Activated CD4-positive, alpha-beta T cell treated with anti-CD3 and anti-CD28 coated beads for 36 hours (primary cell): ENCODE results near the gene RECK. TPM values are rescaled to one million over a fixed set of nuclear protein-coding genes. Genes with fewer than 3 reads are reported as not detected.
"Not testable (repeated sequence)": the region's sequence is repeated elsewhere in the genome, so short reads cannot be mapped to it uniquely, and the experiment has no call there.

ENCODE experiments used
- ATAC-seq: fragments of 200-7000 bp; cut with Tn5 transposase; one replicate; pipeline ENCODE4 v1.10.0; 2021; ENCODE audit warnings: mild to moderate bottlenecking, moderate library complexity
- CTCF ChIA-PET: fragments of 350-600 bp; sonication (Branson Sonifier 250); formaldehyde crosslinking; loops from one replicate; lab custom pipeline; 2021; ENCODE audit warnings: antibody characterized with exemption; lab: Charles Lee
- POLR2A ChIA-PET: fragments of 350-600 bp; sonication (Branson Sonifier 250); formaldehyde crosslinking; loops from one replicate; lab custom pipeline; 2021; ENCODE audit warnings: antibody characterized with exemption, inconsistent platforms; lab: Charles Lee
- DNase-seq: peaks from one replicate; pipeline ENCODE4 v3.0.0-alpha.2; 2020
- H3K27ac Mint-ChIP-seq: one replicate; pipeline ENCODE4 v1.8.0; 2021; ENCODE audit warnings: mixed read lengths
- H3K27me3 Mint-ChIP-seq: one replicate; pipeline ENCODE4 v1.8.0; 2021; ENCODE audit warnings: mixed read lengths
- H3K36me3 Mint-ChIP-seq: one replicate; pipeline ENCODE4 v1.8.0; 2021; ENCODE audit warnings: low read depth, mixed read lengths
- H3K4me1 Mint-ChIP-seq: one replicate; pipeline ENCODE4 v1.8.0; 2021; ENCODE audit warnings: mixed read lengths
- H3K4me3 Mint-ChIP-seq: one replicate; pipeline ENCODE4 v1.8.0; 2021; ENCODE audit warnings: mild to moderate bottlenecking, moderate library complexity, mixed read lengths
- H3K9me3 Mint-ChIP-seq: one replicate; pipeline ENCODE4 v1.8.0; 2021; ENCODE audit warnings: low read depth, mixed read lengths
- intact Hi-C, 2 experiments: fragments of 100-400 bp; cut with DNase I in 1 of 2; cut with micrococcal nuclease in 1 of 2; formaldehyde crosslinking; loops; one replicate each; pipeline versions ENCODE4 v1.14.2 to v1.15.1; 2022 to 2024; cut with DNase I, micrococcal nuclease
- total RNA-seq, 2 experiments: library from RNA; stranded (reverse); gene quantifications; one replicate each; pipeline ENCODE4 v1.2.3, GENCODE V29; 2021

The RECK gene
- total RNA-seq, 2 experiments from 2014 or later, result 5.0 to 5.6 TPM

DNA sequence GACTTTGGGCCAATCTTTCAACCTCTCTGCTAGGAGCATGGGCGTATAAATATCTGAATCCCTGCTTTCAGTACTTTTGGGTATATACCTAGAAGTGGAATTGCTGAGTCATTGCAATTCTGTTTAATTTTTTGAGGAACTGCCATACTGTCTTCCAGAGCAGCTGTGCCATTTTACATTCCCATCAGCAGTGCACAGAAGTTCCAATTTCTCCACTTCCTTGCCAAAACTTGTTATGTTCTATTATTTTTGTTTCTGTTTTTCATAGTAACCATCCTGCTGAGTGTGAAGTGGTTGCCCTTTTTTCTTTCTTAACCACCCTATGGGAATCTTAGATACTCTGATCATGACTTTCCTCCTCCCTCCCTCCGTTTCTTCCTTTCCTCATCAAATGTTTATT is 121.4 kb downstream of the RECK start:
- Mint-ChIP-seq H3K27ac (no peak overlapping the region), H3K9me3 (no peaks in the 10 kb centered on the region), H3K36me3 (peaks cover 11% of the 10 kb centered on the region), H3K27me3 (no peaks in the 10 kb centered on the region), H3K4me1 (peaks cover 17% of the 10 kb centered on the region), H3K4me3 (no peak overlapping the region)
- intact Hi-C loops, result no loop called here
- DNase-seq (no peak), ATAC-seq (no peak)
- ChIA-PET POLR2A (no interaction called here), CTCF (interaction anchor here (15.4 kb wide), 1 partner anchor 55 kb away, joined by 246 read pairs; no protein-coding TSS in a partner anchor)

DNA sequence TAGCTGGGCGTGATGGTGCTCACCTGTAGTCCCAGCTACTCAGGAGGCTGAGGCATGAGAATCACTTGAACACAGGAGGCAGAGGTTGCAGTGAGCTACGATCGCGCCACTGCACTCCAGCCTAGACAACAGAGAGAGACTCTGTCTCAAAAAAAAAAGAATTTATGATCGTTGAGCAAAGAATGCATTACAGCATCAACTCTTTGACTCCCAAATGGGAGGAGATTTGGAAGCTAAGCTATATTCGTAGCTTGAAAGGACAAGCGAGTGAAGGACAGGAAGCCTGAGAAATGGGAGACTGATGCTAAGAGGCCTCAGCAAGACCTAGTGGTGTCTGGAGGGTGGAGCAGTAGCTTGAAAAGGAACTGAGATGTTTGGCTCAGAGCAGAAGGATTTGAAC is 122.2 kb downstream of the RECK start:
- H3K4me3 Mint-ChIP-seq, result no peak overlapping the region
- ChIA-PET POLR2A (no interaction called here), CTCF (interaction anchor here (15.4 kb wide), 1 partner anchor 56 kb away, joined by 246 read pairs; no protein-coding TSS in a partner anchor)
- ATAC-seq (no peak), DNase-seq (no peak)
- peaks cover 10% of the 10 kb centered on the region for H3K4me1 Mint-ChIP-seq
- H3K36me3 Mint-ChIP-seq, result peaks cover 11% of the 10 kb centered on the region
- intact Hi-C loops, result no loop called here
- no peaks in the 10 kb centered on the region for H3K9me3 Mint-ChIP-seq
- H3K27me3 Mint-ChIP-seq, result no peaks in the 10 kb centered on the region
- no peak overlapping the region for H3K27ac Mint-ChIP-seq

DNA sequence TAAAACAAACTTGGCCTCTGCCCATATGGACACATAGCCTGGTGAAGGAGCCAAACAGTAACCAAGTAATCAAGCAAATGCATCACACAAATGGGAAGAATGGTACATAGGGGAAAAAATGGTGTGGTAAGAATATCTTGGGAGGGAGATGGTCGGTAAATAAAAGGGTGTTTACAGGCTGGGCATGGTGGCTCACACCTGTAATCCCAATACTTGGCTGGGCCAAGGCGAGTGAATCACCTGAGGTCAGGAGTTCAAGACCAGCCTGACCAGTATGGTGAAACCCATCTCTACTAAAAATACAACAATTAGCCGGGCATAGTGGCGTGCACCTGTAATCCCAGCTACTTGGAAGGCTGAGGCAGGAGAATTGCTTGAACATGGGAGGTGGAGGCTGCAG is 122.8 kb downstream of the RECK start:
- H3K27me3 Mint-ChIP-seq, H3K4me3 Mint-ChIP-seq, POLR2A ChIA-PET, H3K4me1 Mint-ChIP-seq, H3K9me3 Mint-ChIP-seq, H3K36me3 Mint-ChIP-seq, H3K27ac Mint-ChIP-seq, DNase-seq, ATAC-seq, intact Hi-C loops: not testable (repeated sequence)
- CTCF ChIA-PET, result interaction anchor here (15.4 kb wide), 1 partner anchor 57 kb away, joined by 246 read pairs; no protein-coding TSS in a partner anchor

DNA sequence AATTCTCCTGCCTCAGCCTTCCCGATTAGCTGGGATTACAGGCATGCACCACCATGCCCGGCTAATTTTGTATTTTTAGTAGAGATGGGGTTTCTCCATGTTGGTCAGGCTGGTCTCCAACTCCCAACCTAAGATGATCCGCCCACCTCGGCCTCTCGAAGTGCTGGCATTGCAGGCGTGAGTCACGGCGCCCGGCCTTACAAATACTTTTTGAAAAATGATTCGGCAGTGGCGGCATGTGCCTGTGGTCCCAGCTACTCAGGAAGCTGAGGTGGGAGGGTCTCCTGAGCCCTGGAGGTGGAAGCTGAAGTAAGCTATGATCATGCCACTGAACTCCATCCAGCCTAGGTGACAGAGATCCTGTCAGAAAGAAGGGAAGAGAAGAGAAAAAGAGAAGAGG is 123.4 kb downstream of the RECK start:
- ATAC-seq, H3K9me3 Mint-ChIP-seq, DNase-seq, H3K4me3 Mint-ChIP-seq, intact Hi-C loops, H3K27me3 Mint-ChIP-seq, H3K27ac Mint-ChIP-seq, H3K4me1 Mint-ChIP-seq, H3K36me3 Mint-ChIP-seq, POLR2A ChIA-PET: not testable (repeated sequence)
- CTCF ChIA-PET, result interaction anchor here (15.4 kb wide), 1 partner anchor 57 kb away, joined by 246 read pairs; no protein-coding TSS in a partner anchor

DNA sequence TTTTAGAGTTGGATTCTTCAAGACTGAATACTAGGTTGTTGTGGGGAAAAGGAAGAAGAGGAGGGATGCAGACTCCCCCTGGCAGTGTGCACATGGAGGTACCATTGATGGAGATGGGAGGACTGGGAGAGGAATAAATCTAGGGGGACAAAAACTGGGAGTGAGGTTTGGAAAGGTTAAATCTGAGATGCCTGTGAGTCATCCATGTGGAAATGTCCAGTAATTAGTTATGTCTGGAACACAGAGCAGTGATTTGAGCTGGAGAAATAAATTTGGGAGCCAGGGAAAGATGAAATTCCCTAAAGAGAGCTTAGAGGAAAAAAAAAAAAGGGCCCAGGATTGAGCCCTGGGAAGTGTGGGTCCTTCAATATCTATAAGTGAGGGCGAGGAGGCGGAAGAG is 124.5 kb downstream of the RECK start:
- intact Hi-C loops, result no loop called here
- Mint-ChIP-seq H3K27me3 (no peaks in the 10 kb centered on the region), H3K4me1 (peaks cover 1% of the 10 kb centered on the region), H3K27ac (no peak overlapping the region), H3K36me3 (peaks cover 6% of the 10 kb centered on the region), H3K4me3 (no peak overlapping the region), H3K9me3 (no peaks in the 10 kb centered on the region)
- ChIA-PET CTCF (interaction anchor here (15.4 kb wide), 1 partner anchor 58 kb away, joined by 246 read pairs; no protein-coding TSS in a partner anchor), POLR2A (no interaction called here)
- ATAC-seq (no peak), DNase-seq (no peak)

DNA sequence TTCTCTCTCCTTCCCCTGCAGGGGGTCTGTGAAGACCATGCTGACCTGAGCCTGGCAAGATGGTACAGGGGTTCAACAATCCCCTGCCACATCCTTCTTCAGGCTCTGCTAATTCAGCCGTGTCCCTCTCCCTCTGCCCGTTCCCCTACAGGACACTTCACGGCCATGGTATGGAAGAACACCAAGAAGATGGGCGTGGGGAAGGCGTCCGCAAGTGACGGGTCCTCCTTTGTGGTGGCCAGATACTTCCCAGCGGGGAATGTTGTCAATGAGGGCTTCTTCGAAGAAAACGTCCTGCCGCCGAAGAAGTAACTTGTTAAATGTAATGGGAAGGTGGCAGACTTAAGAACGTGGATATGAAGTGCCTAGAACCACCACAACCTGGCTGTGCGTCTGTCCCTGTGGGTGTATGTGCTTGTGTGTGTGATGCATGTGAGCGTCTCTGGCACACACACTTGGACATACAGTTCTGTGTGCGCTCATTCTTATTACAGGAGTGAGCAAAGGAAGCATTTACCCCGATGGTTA is 125.6 kb downstream of the RECK start:
- intact Hi-C loops, result no loop called here
- DNase-seq (no peak), ATAC-seq (no peak)
- ChIA-PET CTCF (interaction anchor here (0.6 to 15.4 kb wide), 2 partner anchors 15 to 59 kb away, joined by 4 to 246 read pairs; no protein-coding TSS in a partner anchor), POLR2A (no interaction called here)
- no peaks in the 10 kb centered on the region for H3K9me3 Mint-ChIP-seq
- peaks cover 2% of the 10 kb centered on the region for H3K36me3 Mint-ChIP-seq
- H3K4me3 Mint-ChIP-seq, result no peak overlapping the region
- no peaks in the 10 kb centered on the region for H3K27me3 Mint-ChIP-seq
- H3K27ac Mint-ChIP-seq, result no peak overlapping the region
- H3K4me1 Mint-ChIP-seq, result peaks cover 6% of the 10 kb centered on the region

DNA sequence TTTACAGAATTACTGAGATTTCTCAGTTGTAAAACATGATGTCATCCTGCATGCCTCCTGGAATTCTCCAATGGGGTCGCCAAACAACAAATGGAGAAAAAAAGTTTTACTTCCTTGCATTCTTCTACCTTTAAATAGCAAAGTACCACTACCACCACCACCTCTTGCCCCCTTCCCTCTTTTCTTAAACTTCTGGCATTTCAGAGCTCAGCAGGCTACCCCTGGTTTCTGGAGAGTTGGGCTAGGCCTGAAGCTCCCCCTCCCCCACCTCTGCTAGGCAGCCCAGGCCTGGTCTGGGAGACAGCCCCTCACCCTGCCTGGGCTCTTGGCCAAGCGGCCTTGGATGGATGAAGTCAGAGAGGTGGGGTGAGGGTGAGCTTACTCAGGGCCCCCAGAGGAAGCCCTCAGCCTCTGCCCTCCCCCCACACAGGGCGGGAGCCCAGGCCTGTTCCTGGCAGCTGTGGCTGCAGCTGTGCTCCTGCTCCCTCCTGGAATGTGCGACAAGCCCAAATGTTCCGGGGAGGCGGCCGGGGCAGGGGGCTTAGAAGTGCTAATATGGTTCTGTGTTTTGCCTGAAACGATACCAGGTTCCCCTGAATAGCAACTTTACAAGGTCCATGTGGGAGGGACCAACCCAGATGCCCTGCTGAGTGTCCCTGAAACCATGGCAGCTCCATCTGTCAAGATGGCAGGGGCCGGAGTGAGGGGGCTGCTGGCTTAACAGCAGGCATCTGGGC is 126.5 kb downstream of the RECK start:
- Mint-ChIP-seq H3K4me3 (no peak overlapping the region), H3K27me3 (no peaks in the 10 kb centered on the region), H3K36me3 (peaks cover 2% of the 10 kb centered on the region), H3K27ac (no peak overlapping the region), H3K4me1 (peaks cover 6% of the 10 kb centered on the region), H3K9me3 (no peaks in the 10 kb centered on the region)
- ATAC-seq (no peak), DNase-seq (no peak)
- intact Hi-C loops, result no loop called here
- CTCF ChIA-PET, result interaction anchor here (1.1 to 15.4 kb wide), 8 partner anchors 26 to 209 kb away, joined by 3 to 246 read pairs (median 6); partner anchors contain the start of gene GLIPR2
- POLR2A ChIA-PET, result interaction anchor here (1.0 kb wide), 1 partner anchor 26 kb away, joined by 3 read pairs; the partner anchor contains the start of gene GLIPR2

DNA sequence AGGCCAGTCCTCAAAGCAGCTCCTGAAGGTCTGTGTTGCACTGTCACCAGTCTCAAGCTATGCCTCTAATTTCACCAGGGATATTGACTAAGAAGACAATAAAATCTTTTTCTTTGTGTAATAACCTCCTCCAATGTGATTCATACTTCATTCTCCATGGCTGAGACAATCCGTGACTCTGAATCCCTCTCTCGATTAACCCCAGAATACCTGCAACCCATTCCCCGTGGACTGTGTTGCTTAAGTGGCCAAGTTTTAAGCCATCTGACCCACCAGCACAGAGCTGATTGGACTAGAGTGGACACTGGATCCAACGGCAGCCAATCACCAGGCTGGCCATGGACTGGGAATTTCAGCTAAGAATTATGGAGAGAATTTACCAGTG is 127.1 kb downstream of the RECK start:
- no peak overlapping the region for H3K27ac Mint-ChIP-seq
- DNase-seq (no peak), ATAC-seq (no peak)
- H3K4me3 Mint-ChIP-seq, result no peak overlapping the region
- CTCF ChIA-PET, result interaction anchor here (0.6 to 15.4 kb wide), 10 partner anchors 25 to 411 kb away, joined by 3 to 246 read pairs (median 4); partner anchors contain the start of gene GLIPR2
- no peaks in the 10 kb centered on the region for H3K36me3 Mint-ChIP-seq
- POLR2A ChIA-PET, result interaction anchor here (1.0 kb wide), 1 partner anchor 27 kb away, joined by 3 read pairs; the partner anchor contains the start of gene GLIPR2
- no peaks in the 10 kb centered on the region for H3K9me3 Mint-ChIP-seq
- intact Hi-C loops, result no loop called here
- H3K4me1 Mint-ChIP-seq, result peaks cover 6% of the 10 kb centered on the region
- no peaks in the 10 kb centered on the region for H3K27me3 Mint-ChIP-seq

DNA sequence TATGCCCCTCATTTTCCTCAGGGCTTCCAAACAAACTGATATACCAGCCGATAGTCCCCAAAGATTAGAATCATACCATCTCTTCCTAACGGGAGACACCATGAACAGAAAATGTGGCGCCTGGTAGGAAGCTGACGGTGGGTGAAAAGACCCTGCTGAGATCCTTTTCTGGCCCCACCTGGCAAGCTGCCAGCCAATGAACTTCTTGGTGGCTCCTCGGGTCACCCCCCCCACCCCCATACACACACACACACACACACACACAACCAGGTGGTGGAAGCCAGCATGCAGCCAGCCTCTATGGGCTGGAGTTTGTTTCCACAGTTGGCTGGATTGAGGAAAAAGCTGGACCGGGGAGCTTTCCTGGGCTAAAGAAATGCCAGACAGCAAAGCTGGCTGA is 127.7 kb downstream of the RECK start:
- Mint-ChIP-seq H3K27me3 (no peaks in the 10 kb centered on the region), H3K27ac (no peak overlapping the region), H3K36me3 (no peaks in the 10 kb centered on the region), H3K9me3 (no peaks in the 10 kb centered on the region), H3K4me3 (no peak overlapping the region), H3K4me1 (peaks cover 6% of the 10 kb centered on the region)
- POLR2A ChIA-PET, result no interaction called here
- CTCF ChIA-PET, result interaction anchor here (0.6 to 15.4 kb wide), 16 partner anchors 8 to 1445 kb away, joined by 3 to 246 read pairs (median 4); partner anchors contain the start of genes CLTA and GLIPR2
- intact Hi-C loops, result no loop called here
- ATAC-seq (no peak), DNase-seq (no peak)

DNA sequence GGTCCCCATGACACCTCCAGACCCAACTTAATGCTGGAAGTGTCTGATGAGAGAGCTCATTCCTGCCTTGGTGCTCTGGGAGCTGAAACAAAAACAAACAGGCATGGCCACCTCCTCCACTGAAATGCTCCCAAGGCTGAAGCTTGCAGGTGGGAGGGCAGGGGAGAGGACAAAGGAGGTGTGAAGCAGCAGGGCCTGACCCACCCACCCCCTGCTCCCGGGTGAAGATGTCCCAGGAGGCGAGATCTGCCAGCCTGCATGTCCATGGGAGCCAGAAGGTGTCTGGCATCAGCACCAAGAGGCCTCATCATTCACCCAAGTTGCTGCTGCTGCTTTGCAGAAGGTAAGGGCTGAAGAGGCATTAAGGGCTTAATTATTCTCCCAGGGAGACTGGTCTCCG is 128.3 kb downstream of the RECK start:
- H3K27ac Mint-ChIP-seq, result no peak overlapping the region
- ATAC-seq (no peak), DNase-seq (no peak)
- ChIA-PET POLR2A (no interaction called here), CTCF (interaction anchor here (0.5 to 15.4 kb wide), 15 partner anchors 8 to 1445 kb away, joined by 3 to 246 read pairs (median 5); partner anchors contain the start of genes CLTA and GLIPR2)
- H3K4me3 Mint-ChIP-seq, result no peak overlapping the region
- no peaks in the 10 kb centered on the region for H3K9me3 Mint-ChIP-seq
- intact Hi-C loops, result loop anchor here in 1 of 2 experiments (5.0 kb wide), 1 partner anchor 128 kb away; the partner anchor contains the start of gene RECK
- peaks cover 6% of the 10 kb centered on the region for H3K4me1 Mint-ChIP-seq
- no peaks in the 10 kb centered on the region for H3K36me3 Mint-ChIP-seq
- no peaks in the 10 kb centered on the region for H3K27me3 Mint-ChIP-seq

DNA sequence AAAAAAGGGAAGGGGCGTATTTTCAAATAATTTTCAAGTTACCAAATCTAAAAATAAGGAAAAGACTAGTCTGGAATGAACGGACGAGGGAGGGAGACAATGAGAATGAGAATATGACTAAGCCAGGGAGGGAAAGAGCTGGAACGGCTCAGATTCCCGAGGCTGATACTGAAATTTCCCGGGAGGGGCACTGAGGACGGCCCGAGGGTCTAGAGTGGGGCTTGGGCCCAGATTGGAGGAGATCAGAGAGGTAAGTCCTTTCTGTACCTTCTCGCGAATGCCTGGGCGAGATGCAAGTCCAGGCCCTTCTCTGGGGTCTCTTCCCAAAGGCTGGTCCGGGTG is 129.1 kb downstream of the RECK start:
- intact Hi-C loops, result loop anchor here (1.0 to 5.0 kb wide), 8 partner anchors 28 to 211 kb away; partner anchors contain the start of genes GLIPR2 (in 1 of the 2) and RECK (in 1 of the 2)
- no peaks in the 10 kb centered on the region for H3K27me3 Mint-ChIP-seq
- no peak overlapping the region for H3K4me3 Mint-ChIP-seq
- no peaks in the 10 kb centered on the region for H3K36me3 Mint-ChIP-seq
- ChIA-PET CTCF (interaction anchor here (0.7 to 15.4 kb wide), 15 partner anchors 10 to 271 kb away, joined by 3 to 246 read pairs (median 5); partner anchors contain the start of genes CLTA and GLIPR2), POLR2A (no interaction called here)
- H3K4me1 Mint-ChIP-seq, result peaks cover 6% of the 10 kb centered on the region
- DNase-seq, result no peak
- no peak for ATAC-seq
- H3K27ac Mint-ChIP-seq, result no peak overlapping the region
- H3K9me3 Mint-ChIP-seq, result no peaks in the 10 kb centered on the region
